Amniotic epithelial cell (primary cell): ENCODE results near the gene AHDC1.
A peak's percentile ranks its signal among the peaks of the same experiment; 100 is the strongest.

ENCODE experiments used
- DNase-seq: peaks from one replicate; pipeline ENCODE4 v3.0.0-alpha.2; 2010; ENCODE audit warnings: low read depth

The AHDC1 gene

DNA sequence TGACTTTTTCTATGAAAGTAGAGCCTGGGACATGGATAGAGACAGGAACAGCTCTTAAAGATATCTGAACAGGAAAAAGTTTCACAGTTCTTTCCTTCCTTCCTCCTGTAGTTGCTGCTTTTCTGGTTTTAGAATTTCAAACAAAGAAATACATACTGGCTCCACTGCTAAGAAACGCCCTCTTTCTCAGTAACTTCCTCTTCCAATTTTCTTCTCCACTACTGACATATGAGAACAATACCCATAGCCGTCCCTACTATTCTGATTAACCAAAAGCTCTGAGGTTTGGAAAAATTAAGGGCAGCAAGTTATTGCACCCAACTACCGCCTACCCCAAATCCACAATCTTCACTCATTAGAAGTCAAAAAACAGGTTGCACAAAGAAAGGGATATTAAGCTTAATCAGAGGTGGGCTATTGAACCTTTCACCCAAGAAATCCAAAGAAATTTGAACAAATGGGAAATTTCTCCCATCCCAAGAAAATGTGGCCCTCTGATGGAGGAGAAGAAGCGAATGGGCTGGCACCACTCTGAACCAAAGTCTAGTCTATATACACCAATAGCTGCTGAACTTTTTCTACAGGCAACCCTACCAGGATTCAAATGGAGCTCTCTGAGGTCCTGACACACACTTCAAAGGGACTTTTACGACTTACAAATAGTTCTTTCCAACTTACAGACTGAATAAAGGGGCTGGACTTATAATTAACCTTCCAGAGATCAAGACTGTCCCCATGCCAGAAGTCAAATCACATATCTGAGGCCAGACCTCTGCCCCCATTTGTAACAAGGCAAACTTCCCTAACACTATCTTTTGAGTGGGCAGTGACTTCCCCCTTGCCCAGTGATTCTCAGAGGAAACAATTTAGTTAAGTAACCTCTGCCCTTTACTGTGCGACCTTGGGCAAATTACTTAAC is 115.7 kb downstream of the AHDC1 start:
- peak; percentile 25 for DNase-seq

GRCh38 chr1:27485363-27485762 is 118.6 kb downstream of the AHDC1 start:
- no peak for DNase-seq
